NOMO-1 (cell line): ENCODE data around the gene RBPJ.
A peak's percentile ranks its signal among the peaks of the same experiment; 100 is the strongest.
"Not testable (repeated sequence)": the region's sequence is repeated elsewhere in the genome, so short reads cannot be mapped to it uniquely, and the experiment has no call there.

Experiments used
- DNase-seq, 2 experiments: peaks; one replicate each; lab custom pipeline; 2025; ENCODE audit not compliant: unreplicated experiment in 2 of 2; lab: John Stamatoyannopoulos, UW

RBPJ gene

GRCh38 chr4:26369132-26369531, 48.3 kb downstream of the RBPJ start:
- DNase-seq: no peak

- no peak for DNase-seq
Observed at GRCh38 chr4:26369581-26369980, 48.8 kb downstream of the RBPJ start.

GRCh38 chr4:26372076-26372475, 51.3 kb downstream of the RBPJ start:
- DNase-seq: no peak

GRCh38 chr4:26372525-26373172, 51.8 kb downstream of the RBPJ start:
- DNase-seq: peak; percentile 88 to 94

- DNase-seq: no peak
Observed at GRCh38 chr4:26375551-26375950, 54.7 kb downstream of the RBPJ start.

GRCh38 chr4:26377328-26378311, 56.8 kb downstream of the RBPJ start:
- peak; percentile 52 to 82 for DNase-seq

- DNase-seq: no peak
Observed at GRCh38 chr4:26379837-26380236, 59.0 kb downstream of the RBPJ start.

- no peak for DNase-seq
Observed at GRCh38 chr4:26380740-26381139, 59.9 kb downstream of the RBPJ start.

GRCh38 chr4:26384380-26385057, 63.7 kb downstream of the RBPJ start:
- DNase-seq: no peak

GRCh38 chr4:26385690-26386089, 64.9 kb downstream of the RBPJ start:
- DNase-seq: no peak

- DNase-seq: peak in 1 of 2 experiments; percentile 20
Observed at GRCh38 chr4:26386386-26386785, 65.6 kb downstream of the RBPJ start.

- no peak for DNase-seq
Observed at GRCh38 chr4:26388671-26389070, 67.9 kb downstream of the RBPJ start.

- DNase-seq: no peak
Observed at GRCh38 chr4:26397086-26397485, 76.3 kb downstream of the RBPJ start.

- no peak for DNase-seq
Observed at GRCh38 chr4:26400132-26400531, 79.3 kb downstream of the RBPJ start.

- not testable (repeated sequence) for DNase-seq
Observed at GRCh38 chr4:26402017-26402416, 81.2 kb downstream of the RBPJ start.

- DNase-seq: no peak
Observed at GRCh38 chr4:26402458-26402857, 81.6 kb downstream of the RBPJ start.

GRCh38 chr4:26404743-26405206, 84.0 kb downstream of the RBPJ start:
- no peak for DNase-seq

GRCh38 chr4:26406346-26406975, 85.6 kb downstream of the RBPJ start:
- peak in 1 of 2 experiments; percentile 34 for DNase-seq

- peak in 1 of 2 experiments; percentile 8 for DNase-seq
Observed at GRCh38 chr4:26407476-26407875, 86.7 kb downstream of the RBPJ start.

- peak in 1 of 2 experiments; percentile 74 for DNase-seq
Observed at GRCh38 chr4:26410385-26411293, 89.8 kb downstream of the RBPJ start.
